Natural killer cell treated with Interleukin-12 subunit alpha and Interleukin-12 subunit beta and Interleukin-15 and Interleukin-18, amount 100 ng/mL, for 72 hours (primary cell): Measurements from ENCODE around the gene FKBP7. TPM values are rescaled to one million over a fixed set of nuclear protein-coding genes. Genes with fewer than 3 reads are reported as not detected.
A peak's percentile ranks its signal among the peaks of the same experiment; 100 is the strongest.
"Not testable (repeated sequence)": the region's sequence is repeated elsewhere in the genome, so short reads cannot be mapped to it uniquely, and the experiment has no call there.

Experiments used
- ATAC-seq, 2 donors: fragments of 150-1000 bp; cut with Tn5 transposase in 1 of 2; sonication (Bioruptor Pico), chemical (Tn5 transposase) in 1 of 2; 2 replicates each; pipeline ENCODE4 v1.10.0; 2021
- DNase-seq: peaks from one replicate; pipeline ENCODE4 v3.0.0; 2022; ENCODE audit warnings: low spot score
- H3K27ac Mint-ChIP-seq, 2 donors: 1 replicate in 1 of 2; 2 replicates in 1 of 2; pipeline ENCODE4 v1.8.0; 2022; ENCODE audit warnings: mixed read lengths in 2 of 2, mild to moderate bottlenecking in 1 of 2, moderate library complexity in 1 of 2
- H3K27me3 Mint-ChIP-seq, 2 donors: 1 replicate in 1 of 2; 2 replicates in 1 of 2; pipeline ENCODE4 v1.8.0; 2022; ENCODE audit warnings: mixed read lengths in 2 of 2
- H3K36me3 Mint-ChIP-seq: one replicate; pipeline ENCODE4 v1.8.0; 2022; ENCODE audit warnings: mixed read lengths
- H3K4me1 Mint-ChIP-seq, 2 donors: 1 replicate in 1 of 2; 2 replicates in 1 of 2; pipeline ENCODE4 v1.8.0; 2022; ENCODE audit warnings: low read depth in 2 of 2, mixed read lengths in 2 of 2, mild to moderate bottlenecking in 1 of 2
- H3K4me3 Mint-ChIP-seq: one replicate; pipeline ENCODE4 v1.8.0; 2022; ENCODE audit warnings: mixed read lengths
- H3K9me3 Mint-ChIP-seq: 2 replicates; pipeline ENCODE4 v1.8.0; 2022; ENCODE audit warnings: mixed read lengths
- total RNA-seq, 2 donors: library from RNA; stranded (reverse); gene quantifications; one replicate each; pipeline ENCODE4 v1.2.3, GENCODE V29; 2022

Gene FKBP7
- total RNA-seq, 2 donors from 2014 or later: 2.1 TPM

GRCh38 chr2:178479275-178479616 lies 846 bp upstream of the FKBP7 start:
- ATAC-seq: no peak

GRCh38 chr2:178478130-178478438 lies 316 bp downstream of the FKBP7 start:
- Mint-ChIP-seq H3K27ac (peak overlapping the region; percentile 84 to 97), H3K36me3 (no peaks in the 10 kb centered on the region), H3K4me1 (peaks cover 29 to 36% of the 10 kb centered on the region in 2 donors), H3K27me3 (no peaks in the 10 kb centered on the region), H3K4me3 (peak overlapping the region; percentile 86), H3K9me3 (no peaks in the 10 kb centered on the region)
- DNase-seq: no peak
- ATAC-seq: no peak

More at GRCh38 chr2:178479275-178479616, 846 bp upstream of the FKBP7 start:
- H3K9me3 Mint-ChIP-seq: no peaks in the 10 kb centered on the region
- DNase-seq: no peak
- peak overlapping the region; percentile 86 for H3K4me3 Mint-ChIP-seq
- H3K36me3 Mint-ChIP-seq: no peaks in the 10 kb centered on the region
- H3K27ac Mint-ChIP-seq: peak overlapping the region; percentile 84 to 97
- H3K4me1 Mint-ChIP-seq: peaks cover 29 to 37% of the 10 kb centered on the region in 2 donors
- no peaks in the 10 kb centered on the region for H3K27me3 Mint-ChIP-seq

GRCh38 chr2:178477443-178478129 lies 814 bp downstream of the FKBP7 start:
- ATAC-seq: no peak

GRCh38 chr2:178476477-178476876 lies 1.9 kb downstream of the FKBP7 start:
- Mint-ChIP-seq H3K27me3 (no peaks in the 10 kb centered on the region), H3K4me1 (peaks cover 17 to 22% of the 10 kb centered on the region in 2 donors), H3K27ac (no peak overlapping the region), H3K9me3 (no peaks in the 10 kb centered on the region), H3K36me3 (no peaks in the 10 kb centered on the region), H3K4me3 (no peak overlapping the region)
- DNase-seq (no peak), ATAC-seq (no peak)

More at GRCh38 chr2:178477443-178478129, 814 bp downstream of the FKBP7 start:
- Mint-ChIP-seq H3K36me3 (no peaks in the 10 kb centered on the region), H3K9me3 (no peaks in the 10 kb centered on the region), H3K4me3 (peak overlapping the region; percentile 86), H3K4me1 (peaks cover 27 to 33% of the 10 kb centered on the region in 2 donors), H3K27me3 (no peaks in the 10 kb centered on the region), H3K27ac (peak overlapping the region in 1 of 2 donors; percentile 97)
- no peak for DNase-seq

- Mint-ChIP-seq H3K4me3 (no peak overlapping the region), H3K9me3 (no peaks in the 10 kb centered on the region), H3K27me3 (no peaks in the 10 kb centered on the region), H3K4me1 (peaks cover 11 to 15% of the 10 kb centered on the region in 2 donors), H3K36me3 (no peaks in the 10 kb centered on the region), H3K27ac (no peak overlapping the region)
- no peak for DNase-seq
- ATAC-seq: no peak
Observed at GRCh38 chr2:178474560-178474959, 3.8 kb downstream of the FKBP7 start.

- Mint-ChIP-seq H3K4me1 (peaks cover 8 to 9% of the 10 kb centered on the region in 2 donors), H3K27me3 (no peaks in the 10 kb centered on the region), H3K9me3 (no peaks in the 10 kb centered on the region), H3K36me3 (no peaks in the 10 kb centered on the region), H3K4me3 (no peak overlapping the region), H3K27ac (no peak overlapping the region)
- DNase-seq: no peak
- no peak for ATAC-seq
Observed at GRCh38 chr2:178473931-178474330, 4.5 kb downstream of the FKBP7 start.

- H3K4me1 Mint-ChIP-seq: peaks cover 2 to 3% of the 10 kb centered on the region in 2 donors
- DNase-seq (no peak), ATAC-seq (no peak)
- H3K9me3 Mint-ChIP-seq: no peaks in the 10 kb centered on the region
- H3K27me3 Mint-ChIP-seq: no peaks in the 10 kb centered on the region
- H3K36me3 Mint-ChIP-seq: no peaks in the 10 kb centered on the region
- H3K27ac Mint-ChIP-seq: no peak overlapping the region
- no peak overlapping the region for H3K4me3 Mint-ChIP-seq
Observed at GRCh38 chr2:178473373-178473772, 5.0 kb downstream of the FKBP7 start.

- not testable (repeated sequence) for H3K9me3 Mint-ChIP-seq, H3K36me3 Mint-ChIP-seq, H3K4me3 Mint-ChIP-seq, H3K4me1 Mint-ChIP-seq, H3K27me3 Mint-ChIP-seq, ATAC-seq, DNase-seq, H3K27ac Mint-ChIP-seq
Observed at GRCh38 chr2:178471313-178471712, 7.1 kb downstream of the FKBP7 start.

- ATAC-seq: no peak
- DNase-seq: no peak
- Mint-ChIP-seq H3K36me3 (no peaks in the 10 kb centered on the region), H3K27me3 (no peaks in the 10 kb centered on the region), H3K27ac (no peak overlapping the region), H3K4me3 (no peak overlapping the region), H3K4me1 (no peaks in the 10 kb centered on the region), H3K9me3 (no peaks in the 10 kb centered on the region)
Observed at GRCh38 chr2:178469219-178469849, 9.1 kb downstream of the FKBP7 start.

GRCh38 chr2:178457390-178457886 lies 21.0 kb downstream of the FKBP7 start:
- Mint-ChIP-seq H3K27ac (no peak overlapping the region), H3K4me1 (no peaks in the 10 kb centered on the region), H3K4me3 (no peak overlapping the region), H3K27me3 (peaks cover 5 to 8% of the 10 kb centered on the region in 2 donors), H3K9me3 (no peaks in the 10 kb centered on the region), H3K36me3 (no peaks in the 10 kb centered on the region)
- DNase-seq (no peak), ATAC-seq (no peak)

GRCh38 chr2:178455947-178456346 lies 22.5 kb downstream of the FKBP7 start:
- peaks cover 7% of the 10 kb centered on the region in 2 donors for H3K4me1 Mint-ChIP-seq
- DNase-seq: no peak
- no peaks in the 10 kb centered on the region for H3K9me3 Mint-ChIP-seq
- no peak overlapping the region for H3K27ac Mint-ChIP-seq
- no peaks in the 10 kb centered on the region for H3K36me3 Mint-ChIP-seq
- ATAC-seq: no peak
- H3K4me3 Mint-ChIP-seq: no peak overlapping the region
- H3K27me3 Mint-ChIP-seq: peaks cover 5 to 8% of the 10 kb centered on the region in 2 donors

GRCh38 chr2:178452870-178453269 lies 25.5 kb downstream of the FKBP7 start:
- H3K27ac Mint-ChIP-seq: no peak overlapping the region
- ATAC-seq (no peak), DNase-seq (no peak)
- peaks cover 3 to 8% of the 10 kb centered on the region in 2 donors for H3K27me3 Mint-ChIP-seq
- H3K4me1 Mint-ChIP-seq: peaks cover 18 to 29% of the 10 kb centered on the region in 2 donors
- H3K9me3 Mint-ChIP-seq: no peaks in the 10 kb centered on the region
- H3K4me3 Mint-ChIP-seq: no peak overlapping the region
- peaks cover 7% of the 10 kb centered on the region for H3K36me3 Mint-ChIP-seq

- no peak for ATAC-seq
- Mint-ChIP-seq H3K27ac (no peak overlapping the region), H3K4me3 (peak overlapping the region; percentile 30)
Observed at GRCh38 chr2:178452334-178452733, 26.1 kb downstream of the FKBP7 start.

GRCh38 chr2:178450774-178451525 lies 27.4 kb downstream of the FKBP7 start, which contains the start of the genes PJVK and PRKRA:
Gene PJVK (plus strand): TSS chr2:178451378. CDS start chr2:178453410, 2,032 bp downstream.
Gene PRKRA (minus strand): TSS chr2:178451175. CDS start chr2:178451030, 145 bp downstream.
- peak within 1 kb of the TSS; percentile 88 for H3K4me3 Mint-ChIP-seq
- ATAC-seq: peak; percentile 99
- H3K4me1 Mint-ChIP-seq: peaks cover 19 to 29% of the 10 kb centered on the region in 2 donors
- H3K27me3 Mint-ChIP-seq: peaks cover 3 to 8% of the 10 kb centered on the region in 2 donors
- peaks cover 7% of the 10 kb centered on the region for H3K36me3 Mint-ChIP-seq
- peak; percentile 97 for DNase-seq
- H3K27ac Mint-ChIP-seq: peak within 1 kb of the TSS; percentile 86 to 89
- no peaks in the 10 kb centered on the region for H3K9me3 Mint-ChIP-seq

More at GRCh38 chr2:178452334-178452733, 26.1 kb downstream of the FKBP7 start:
- H3K36me3 Mint-ChIP-seq: peaks cover 7% of the 10 kb centered on the region
- DNase-seq: no peak
- H3K4me1 Mint-ChIP-seq: peaks cover 19 to 29% of the 10 kb centered on the region in 2 donors
- no peaks in the 10 kb centered on the region for H3K9me3 Mint-ChIP-seq
- peaks cover 3 to 8% of the 10 kb centered on the region in 2 donors for H3K27me3 Mint-ChIP-seq
